Dermis blood vessel endothelial cell (primary cell): ENCODE results near the gene OTOG. TPM values are rescaled to one million over a fixed set of nuclear protein-coding genes. Genes with fewer than 3 reads are reported as not detected.

Experiments
- DNase-seq: peaks from one replicate; pipeline ENCODE4 v3.0.0; 2010
- total RNA-seq: library from RNA; depleted of rRNA; stranded (reverse); fragments of >200 nt; gene quantifications from 2 replicates; pipeline ENCODE4 v1.2.3, GENCODE V29; 2014

The OTOG gene
- total RNA-seq, 1 donor from 2014 or later, result not detected

DNA sequence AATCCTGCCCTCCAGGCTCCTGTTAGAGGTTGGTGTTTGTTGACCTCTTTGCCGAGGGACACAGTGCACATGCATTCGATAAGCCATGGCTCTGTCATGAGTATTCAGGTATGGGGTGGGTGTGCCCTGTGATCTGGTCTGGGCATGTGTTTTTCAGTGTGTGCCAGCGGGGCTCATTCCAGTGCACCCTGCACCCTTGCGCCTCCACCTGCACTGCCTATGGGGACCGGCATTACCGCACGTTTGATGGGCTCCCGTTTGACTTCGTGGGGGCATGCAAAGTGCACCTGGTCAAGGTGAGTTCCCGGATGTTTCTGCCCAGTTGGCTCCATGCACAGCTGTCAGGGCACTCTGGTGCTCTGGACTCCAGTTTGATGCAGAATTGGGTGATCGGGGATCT is 44.2 kb downstream of the OTOG start:
- no peak for DNase-seq

DNA sequence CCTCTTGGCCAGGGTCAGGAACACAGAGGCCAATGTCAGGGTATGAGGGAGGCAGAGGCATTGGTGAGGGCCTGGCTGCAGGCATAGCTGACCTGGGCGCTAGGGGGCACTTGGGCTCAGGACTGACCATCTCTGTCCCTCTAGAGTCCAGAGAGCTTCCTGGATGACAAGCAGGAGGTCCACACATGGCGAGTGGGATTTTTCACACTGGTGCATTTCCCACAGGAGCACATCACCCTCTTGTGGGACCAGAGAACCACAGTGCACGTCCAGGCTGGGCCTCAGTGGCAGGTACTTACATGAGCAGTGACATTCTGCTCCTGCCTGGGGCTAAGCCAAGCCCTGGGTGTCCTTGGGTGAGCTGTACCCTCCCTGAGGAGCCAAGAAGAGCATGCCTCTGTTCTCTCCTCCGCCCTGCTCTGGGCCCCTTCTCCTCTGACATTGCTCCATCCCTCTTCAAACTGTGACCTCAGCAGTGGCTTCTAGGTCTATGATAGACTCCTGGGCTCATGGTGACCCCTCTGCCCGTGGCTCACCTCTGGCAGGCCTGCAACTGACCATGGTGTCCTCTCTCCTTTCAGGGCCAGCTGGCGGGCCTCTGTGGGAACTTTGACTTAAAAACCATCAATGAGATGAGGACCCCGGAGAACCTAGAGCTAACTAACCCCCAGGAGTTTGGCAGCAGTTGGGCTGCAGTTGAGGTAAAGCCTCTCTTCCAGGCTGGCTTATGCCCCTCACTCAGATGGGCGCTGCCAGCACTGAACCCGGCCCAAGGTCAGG is 46.6 kb downstream of the OTOG start:
- DNase-seq, result no peak

DNA sequence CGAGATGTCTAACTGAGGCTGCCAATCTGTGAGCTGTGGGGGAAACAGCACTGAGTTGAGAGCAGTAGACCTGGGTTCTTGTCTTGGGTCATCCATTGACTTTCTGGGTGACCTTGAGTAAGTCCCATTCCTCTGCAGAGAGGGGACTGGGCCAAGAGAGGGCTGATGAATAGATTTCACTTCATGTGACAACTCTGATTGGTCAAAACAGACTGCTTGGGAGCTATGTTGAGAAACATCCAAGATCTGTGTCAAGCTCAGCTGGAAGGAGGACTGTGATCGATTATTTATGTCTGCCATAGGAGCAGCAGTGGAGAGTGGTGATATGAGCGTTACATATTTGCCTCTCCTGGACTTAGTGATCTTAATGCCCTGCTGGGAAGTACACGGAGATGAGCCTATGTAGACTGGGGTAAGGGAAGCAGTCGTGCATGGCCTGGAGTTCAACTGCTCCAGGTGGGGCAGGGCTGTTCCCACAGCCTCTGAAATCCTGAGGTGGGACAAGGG is 47.7 kb downstream of the OTOG start:
- DNase-seq, result no peak

DNA sequence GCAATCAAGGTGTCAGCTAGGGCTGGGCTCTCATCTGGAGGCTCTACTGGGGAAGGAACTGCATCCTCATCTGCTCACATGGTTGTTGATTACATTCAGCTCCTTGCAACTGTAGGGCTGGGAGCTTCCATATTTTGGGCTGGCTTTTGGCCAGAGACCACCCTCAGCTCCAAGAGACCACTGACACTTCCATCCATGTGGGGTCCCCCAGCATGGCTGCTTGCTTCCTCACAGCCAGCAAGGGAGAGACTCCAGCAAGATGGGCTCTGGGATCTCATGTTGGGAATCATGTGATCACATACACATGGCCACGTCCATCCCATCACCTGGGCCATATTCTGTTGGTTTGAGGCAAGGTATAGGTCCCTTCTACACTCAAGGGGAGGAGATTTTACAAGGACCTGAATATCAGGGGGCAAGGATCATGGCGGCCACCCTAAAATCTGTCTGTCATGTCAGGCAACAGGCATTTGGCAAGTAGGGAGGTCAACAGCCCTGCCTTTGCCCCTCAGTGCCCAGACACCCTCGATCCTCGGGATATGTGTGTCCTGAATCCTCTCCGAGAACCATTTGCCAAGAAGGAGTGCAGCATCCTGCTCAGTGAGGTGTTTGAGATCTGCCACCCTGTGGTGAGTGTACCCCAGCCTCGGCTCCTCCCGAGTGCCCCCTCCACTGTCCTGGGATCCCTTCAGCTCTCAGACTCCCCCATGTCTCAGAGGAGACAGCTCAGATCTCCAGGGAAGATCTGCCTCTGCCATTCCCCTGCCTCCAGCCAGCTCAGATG is 48.7 kb downstream of the OTOG start:
- no peak for DNase-seq

DNA sequence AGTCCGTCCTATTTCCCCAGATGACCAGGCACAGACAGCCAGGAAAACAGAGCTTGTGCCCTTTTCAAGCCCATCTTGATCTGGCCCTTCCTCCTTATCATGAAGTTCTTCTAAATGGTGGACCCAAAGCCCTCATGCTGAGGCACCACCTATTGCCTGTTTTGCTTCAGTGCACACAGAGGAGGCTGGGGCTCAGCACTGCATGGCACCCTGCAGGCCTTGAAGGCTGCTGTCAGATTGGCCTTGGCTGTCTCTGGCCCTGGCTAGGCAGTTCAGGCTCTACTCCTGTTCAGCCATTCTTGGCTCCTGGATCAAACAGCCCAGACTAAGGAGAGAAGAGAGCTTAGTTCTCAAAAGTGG is 49.2 kb downstream of the OTOG start:
- DNase-seq, result no peak

DNA sequence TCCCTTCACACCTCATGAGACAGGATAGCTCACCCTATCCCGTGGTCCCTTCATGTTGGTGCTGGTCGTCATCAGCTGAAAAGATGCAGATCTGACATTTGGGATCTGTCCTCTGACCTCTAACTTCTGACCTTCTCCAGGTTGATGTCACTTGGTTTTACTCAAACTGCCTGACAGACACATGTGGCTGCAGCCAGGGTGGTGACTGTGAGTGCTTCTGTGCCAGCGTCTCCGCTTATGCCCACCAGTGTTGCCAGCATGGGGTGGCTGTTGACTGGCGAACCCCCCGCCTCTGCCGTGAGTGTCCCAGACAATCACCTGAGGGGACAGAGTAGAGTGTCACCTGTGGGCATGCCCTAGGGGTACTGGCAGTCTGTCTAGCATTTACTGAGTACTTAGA is 49.7 kb downstream of the OTOG start:
- DNase-seq, result no peak

DNA sequence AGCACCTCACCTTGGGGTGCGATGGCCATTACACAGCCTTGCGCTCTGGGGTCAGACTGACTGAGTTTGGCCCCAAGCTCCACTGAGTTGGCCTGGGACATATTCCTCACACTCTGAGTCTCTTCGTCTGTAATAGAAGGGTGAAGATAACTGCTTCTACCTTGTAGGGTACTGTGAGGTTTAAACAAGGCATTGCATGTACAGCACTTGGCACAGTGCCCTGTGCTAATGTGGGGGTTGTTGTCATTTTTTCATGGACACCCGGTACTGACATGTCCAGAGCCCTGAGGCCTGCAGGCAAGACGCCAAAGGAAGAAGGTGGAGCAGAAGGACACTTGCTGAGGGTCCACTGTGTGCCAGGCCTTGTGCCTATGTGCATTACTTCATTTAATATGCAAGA is 50.7 kb downstream of the OTOG start:
- DNase-seq, result no peak

DNA sequence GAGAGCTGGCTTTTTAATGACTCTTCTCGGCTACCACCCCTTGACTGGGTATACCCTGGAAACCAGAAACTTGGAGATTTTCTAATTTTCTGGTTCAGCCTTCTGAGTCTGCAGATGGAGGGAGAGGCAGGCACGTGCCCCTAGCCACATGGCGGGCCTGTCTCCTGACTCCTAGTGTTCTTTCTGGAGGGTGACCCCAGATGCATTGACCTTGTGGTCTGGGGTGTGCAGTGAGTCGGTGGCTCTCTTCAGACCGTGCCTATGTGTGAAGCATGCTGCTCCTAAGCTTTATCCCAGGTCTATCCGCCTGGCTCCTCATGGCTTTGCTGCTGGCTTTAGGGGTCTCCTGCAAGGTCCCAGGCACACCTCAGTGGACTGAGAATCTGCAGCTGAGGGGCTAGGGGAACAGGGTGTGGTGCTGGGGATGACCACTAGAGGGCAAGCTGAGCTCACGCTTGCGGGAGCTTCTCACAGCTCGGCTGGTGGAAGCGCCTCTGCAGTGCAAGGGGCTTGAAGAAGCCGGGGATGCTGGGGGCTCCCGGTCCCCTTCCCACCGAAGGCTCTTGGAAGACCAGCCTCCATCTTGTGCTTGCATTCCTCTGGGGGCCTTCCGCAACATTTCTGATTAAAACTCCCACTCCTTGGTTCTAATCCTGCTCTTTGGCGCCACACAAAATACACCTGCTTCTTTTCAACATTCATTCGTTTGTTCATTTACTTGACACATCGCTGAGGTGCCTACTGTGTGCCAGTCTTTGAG is 51.8 kb downstream of the OTOG start:
- peak; percentile 86 for DNase-seq

DNA sequence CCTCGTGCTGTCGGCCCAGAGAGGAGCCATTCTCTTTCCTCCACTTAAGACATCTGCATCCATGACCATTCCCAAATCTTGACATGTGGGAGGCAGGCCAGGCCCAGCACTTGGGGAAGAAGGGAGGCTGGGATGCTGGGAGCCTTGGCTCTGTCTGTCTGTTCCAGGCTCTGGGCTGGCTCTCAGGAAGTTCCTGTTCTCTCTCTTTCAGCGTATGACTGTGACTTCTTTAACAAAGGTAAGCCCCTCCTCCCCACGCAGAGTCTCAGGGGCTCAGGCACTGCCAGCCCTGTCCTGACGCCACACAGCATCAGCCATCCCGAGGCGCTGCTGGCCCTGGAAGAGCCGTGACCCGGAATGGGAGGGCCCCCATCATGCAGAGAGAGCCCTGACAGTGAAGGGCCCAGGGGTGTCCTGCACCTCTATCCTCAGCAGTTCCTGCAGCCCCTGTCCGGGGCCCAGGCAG is 52.4 kb downstream of the OTOG start:
- DNase-seq, result no peak

DNA sequence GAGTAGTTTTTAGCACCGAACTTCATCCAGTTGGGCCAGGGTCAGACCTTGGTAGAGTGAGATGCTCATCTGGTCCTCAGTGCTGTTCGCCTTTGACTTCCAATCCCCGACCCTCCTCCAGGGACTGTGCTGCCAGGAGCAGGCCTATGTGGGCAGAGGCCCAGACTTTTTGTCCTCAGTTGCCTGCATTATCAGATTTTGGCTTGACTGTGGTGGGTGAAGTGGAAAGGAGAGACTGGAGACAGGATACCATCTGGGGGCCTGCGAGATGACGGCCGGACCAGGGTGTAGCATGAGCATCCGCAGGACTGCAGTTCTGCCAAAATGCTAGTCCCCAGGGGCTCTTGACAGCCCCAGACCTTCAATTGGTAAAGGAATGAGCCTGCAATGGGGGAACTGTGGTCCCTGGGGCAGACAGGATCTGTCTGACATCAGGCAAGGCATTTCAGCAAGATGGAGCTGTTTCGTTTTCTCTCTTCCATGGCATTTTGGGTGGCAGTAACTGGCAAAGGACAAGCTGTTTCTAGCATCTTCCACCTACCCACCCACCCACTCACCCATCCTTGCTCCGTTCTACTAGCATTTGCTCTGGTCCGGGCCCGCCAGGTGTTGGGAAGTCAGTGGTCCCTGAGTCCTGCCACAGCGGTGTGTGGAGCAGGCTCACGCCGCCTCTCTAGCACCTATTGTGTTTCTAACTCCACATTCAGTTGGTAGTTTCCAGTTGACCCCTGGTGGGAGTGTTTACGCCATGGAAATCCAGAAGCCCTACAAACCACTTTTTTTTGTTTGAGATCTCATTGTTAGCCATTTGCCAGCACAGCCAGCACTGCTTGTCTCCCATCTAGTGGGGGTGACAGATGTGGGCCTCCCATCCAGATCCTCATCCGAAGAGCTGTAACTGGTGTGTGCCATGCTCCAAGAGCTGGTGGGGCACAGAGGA is 53.5 kb downstream of the OTOG start:
- no peak for DNase-seq

DNA sequence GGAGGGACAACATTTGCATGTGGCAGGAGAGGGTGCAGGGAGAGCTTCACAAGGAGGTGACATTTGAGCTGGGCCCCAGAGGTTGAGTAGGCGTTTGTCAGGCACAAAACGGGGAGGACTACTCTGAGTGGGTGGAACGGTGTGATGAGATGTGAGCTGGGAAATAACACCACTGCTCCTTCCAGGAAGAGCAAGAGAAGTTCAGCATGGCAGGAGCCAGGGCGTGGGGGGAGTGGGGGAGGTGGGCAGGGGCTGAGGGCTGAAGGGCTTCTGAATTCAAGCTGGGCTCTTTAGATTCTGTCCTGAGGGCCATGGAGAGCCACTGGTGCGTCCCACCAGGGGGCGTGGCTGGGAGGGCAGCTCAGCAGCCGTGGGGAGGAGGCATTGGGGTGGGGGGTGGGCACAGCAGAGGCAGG is 54.2 kb downstream of the OTOG start:
- peak; percentile 9 for DNase-seq

DNA sequence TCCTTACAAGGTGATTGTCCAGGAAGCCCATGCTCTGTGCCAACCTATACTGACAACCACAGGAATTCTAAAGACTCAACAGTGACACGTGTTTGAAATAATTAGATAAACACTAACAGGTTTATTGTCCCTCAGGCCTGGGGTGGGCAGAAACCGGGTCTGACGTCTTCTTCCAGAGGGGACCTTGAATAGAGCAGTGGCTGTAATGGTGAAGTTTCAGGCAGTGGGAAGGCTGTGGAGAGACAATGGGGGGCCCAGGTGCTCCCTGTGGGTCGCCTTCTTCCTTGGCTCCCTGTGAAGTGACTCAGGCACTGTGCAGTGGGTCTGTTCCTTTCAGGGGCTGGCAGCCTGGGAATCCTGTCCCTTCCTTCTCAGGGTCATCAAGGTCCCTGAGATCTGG is 54.6 kb downstream of the OTOG start:
- DNase-seq, result no peak

DNA sequence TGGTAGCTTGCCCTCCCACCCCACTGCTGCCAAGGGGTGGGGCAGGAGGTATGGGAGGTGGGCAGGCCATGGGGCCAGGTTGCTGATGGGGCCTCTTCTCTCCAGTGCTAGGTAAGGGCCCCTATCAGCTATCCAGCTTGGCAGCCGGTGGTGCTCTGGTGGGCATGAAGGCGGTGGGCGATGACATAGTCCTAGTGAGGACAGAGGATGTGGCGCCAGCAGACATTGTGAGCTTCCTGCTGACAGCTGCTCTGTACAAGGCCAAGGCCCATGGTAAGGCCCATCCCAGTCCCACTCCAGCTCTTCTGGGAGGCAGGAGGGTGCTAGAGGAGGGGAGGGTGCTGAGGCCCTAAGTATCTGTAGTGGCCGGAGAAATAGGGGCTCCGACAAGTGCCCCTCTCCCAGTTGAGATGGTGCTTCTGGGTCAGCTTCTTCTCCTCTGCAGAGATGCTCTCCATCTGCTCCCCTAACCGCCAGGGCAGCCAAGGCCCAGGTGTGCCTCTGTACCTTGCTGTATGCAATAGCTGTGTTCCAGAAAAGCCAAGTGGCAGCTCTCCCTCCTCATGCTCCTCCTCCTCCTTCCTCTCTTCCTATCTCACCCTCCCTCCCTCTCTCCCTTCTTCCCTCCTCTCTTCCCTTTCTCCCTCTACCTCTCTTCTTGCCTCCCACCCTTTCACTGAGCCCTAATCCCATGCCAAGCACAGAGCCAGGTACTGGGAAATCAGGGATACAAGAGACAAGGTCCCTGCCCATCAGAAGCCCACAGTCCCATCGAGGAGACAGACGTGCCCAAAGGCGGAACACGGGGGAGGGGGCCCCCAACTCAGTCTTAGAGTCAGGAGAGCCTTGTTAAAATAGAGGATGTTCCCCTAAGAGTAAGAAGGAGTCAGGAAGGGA is 55.3 kb downstream of the OTOG start:
- no peak for DNase-seq

DNA sequence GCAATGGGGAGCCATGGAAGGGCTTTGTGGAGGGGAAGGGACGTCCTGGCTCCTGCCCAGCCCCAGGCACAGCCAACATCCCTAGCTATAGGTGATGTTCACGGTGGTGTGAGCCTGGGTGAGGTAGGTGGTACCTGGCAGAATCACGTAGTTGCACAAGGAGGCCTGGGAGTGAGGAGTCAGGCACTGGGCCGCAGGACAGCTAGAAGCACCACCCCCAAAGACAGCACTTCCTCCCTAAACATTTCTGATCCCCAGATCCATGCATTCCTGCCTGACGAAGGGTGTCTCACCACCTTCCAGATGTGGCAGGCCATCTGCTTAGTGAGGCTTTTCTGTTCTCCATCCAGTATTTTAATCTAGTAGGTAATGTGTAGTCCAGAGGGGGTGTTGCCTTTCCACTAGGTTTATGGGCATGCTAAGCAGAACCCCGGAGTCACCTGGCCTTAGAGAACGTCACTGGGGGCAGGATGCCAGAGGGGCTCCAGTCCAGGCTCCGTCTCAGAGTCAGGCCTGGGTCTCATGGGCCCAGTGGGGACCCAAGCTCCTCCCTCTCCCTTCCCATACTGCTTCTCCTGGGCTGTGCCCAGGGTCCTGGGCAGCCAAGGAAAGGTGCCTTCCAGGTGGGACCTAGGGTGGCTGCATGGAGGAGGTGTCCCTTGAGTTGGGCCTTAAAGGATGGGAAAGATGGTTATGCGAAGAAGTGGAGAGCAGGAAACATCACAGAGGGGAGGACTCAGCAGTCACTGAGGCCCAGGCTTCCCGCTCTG is 56.2 kb downstream of the OTOG start:
- no peak for DNase-seq

DNA sequence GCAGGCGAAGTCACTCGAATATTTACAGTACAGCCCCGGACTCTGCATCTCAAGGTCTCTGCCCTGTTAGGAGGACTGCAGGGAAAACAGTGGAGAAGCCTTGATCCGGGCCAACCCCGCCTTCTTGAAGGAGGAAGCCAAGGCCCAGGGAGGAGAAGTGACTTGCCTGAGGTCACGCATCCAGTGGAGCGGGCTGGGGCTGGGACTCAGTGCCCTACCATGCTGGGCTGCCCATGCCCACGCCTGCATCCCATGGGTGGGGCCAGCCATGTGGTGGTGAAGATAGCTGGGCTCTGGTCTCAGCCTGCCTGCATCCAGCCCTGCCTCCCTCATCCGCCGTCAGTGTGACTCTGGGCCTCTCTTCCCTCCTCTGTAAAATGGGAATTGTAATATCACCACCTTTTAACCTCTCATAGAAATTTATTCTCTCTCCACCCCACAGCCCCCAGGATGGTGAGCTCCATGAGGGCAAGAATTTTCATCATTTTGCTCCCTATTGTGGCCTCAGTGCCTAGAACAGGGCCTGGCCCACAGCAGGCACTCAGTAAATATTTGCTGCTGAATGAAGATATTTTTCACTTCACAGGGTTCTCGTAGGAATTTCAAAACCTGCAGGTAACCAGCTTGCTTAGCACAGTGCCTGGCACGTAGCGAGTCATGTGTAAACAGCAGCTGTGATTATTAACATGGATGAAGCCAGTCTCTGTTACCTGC is 57.3 kb downstream of the OTOG start:
- no peak for DNase-seq

DNA sequence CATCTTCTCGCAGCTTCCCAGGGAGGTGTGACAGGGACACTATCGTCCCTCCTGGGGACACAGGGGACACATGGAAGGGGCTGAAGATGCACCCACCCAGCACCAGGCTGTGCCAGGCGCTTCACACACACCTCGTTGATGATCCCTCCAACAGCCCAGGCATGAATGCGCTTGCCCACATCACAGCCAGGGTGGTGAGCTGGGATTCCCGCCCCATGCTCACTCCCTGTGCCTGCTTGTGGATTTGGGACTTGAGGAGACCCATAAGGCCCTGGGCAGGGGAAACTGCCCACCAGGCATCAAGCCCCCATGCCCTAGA is 57.8 kb downstream of the OTOG start:
- DNase-seq, result no peak

DNA sequence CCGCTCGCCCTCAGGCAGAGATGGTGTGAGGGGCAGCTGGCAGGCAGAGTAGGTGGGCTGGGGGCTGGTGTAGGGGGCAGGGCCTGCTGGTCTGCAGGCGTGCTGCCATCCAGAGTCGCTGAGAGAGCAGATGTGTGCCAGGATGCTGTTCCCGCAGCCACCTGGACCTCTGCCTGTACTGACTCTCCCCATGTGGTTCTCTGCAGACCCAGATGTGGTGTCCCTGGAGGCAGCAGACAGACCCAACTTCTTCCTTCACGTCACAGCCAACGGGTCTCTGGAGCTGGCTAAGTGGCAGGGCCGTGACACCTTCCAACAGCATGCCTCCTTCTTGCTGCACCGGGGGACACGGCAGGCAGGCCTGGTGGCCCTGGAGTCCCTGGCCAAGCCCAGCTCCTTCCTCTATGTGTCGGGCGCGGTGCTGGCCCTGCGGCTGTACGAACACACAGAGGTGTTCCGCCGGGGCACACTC is 58.6 kb downstream of the OTOG start:
- DNase-seq, result no peak

DNA sequence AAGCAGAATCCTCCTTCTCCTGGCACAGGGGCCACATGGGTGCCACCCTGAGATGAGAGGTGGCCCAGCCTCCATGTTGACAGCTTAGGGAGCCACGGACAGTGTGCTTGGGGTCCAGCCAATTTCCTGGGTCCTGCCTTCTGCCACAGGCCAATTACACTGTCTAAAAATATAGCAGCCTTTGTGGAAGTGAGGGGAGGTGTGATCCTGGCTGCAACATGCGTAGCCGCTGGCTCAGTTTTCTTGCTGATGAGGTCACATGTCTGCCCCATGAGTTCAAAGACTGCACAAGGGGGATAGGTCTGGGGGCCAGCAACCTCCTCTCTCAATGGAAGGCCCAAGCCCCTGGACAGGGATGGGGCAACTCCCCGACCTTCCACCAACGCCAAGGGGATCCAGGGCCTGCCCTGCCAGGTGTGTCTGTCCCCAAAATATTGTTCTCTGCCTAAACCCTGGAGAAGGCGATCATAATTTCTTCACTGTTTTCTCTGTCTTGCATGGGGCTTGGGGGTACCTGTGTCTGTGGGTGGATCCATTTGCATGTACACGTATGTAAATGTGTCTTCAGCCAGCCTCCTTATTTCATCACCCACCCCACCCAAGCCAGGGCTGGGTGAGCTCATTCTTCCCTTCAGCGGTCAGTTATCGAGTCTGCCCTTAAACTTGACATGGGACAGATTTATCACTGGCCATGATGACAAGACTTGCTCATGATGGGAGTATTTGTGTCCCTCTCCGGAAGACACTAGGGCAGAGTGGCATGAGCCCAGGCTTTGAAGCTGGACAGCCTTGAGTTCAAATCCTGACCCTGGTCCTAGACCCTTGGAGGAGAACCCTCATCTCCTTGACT is 59.4 kb downstream of the OTOG start:
- DNase-seq, result no peak

DNA sequence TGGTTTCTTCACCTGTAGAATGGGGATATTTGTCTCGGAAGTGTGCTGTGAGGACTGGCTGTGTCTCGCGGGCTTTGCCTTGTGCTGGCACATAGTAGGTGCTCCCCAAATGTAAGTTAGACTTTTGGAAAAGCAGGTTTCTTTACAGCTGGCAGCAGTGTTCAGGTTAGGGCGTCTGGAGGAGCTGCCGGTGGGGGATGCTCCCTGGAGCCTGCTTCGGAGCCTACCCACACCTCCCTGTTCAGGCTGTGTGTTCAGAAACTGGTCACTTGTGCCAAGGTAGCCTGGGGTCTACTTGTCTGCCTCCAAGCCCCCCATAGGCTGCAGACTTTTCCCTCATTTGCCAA is 60.0 kb downstream of the OTOG start:
- DNase-seq, result no peak
